Measurements from ENCODE around the gene PHLDA3.

Gene PHLDA3

DNA sequence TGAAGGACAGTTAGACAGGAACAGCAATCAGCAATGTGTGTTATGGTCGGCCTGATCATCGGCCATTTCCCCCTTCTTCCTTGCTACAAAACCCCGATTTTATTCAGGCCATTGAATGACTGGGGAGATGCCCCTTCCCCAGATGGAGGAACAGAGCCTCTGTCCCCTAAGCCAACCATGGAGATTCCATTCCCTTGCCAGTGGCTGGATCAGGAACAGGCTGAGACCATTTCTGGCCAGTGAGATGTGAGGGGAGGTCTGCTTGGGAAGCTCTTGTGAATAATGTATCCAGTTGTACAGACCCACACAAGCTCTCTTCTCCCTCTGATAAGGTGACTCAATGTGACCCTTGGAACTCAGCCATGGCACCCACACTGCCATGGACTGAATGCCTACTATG lies 30.2 kb upstream of the PHLDA3 start:
- POLR2A ChIA-PET = interaction anchor here (0.7 to 1.0 kb wide), 2 partner anchors 9 to 11 kb away, joined by 3 read pairs; no protein-coding TSS in a partner anchor
- no peak for TF ChIP-seq ZNF280D (tag by site-specific recombination; IDR thresholded peaks at IDR 0.05)
- no peak for TF ChIP-seq ZBTB20 (tag by site-specific recombination; IDR thresholded peaks at IDR 0.05)
- no peak for TF ChIP-seq ZNF692 (tag by site-specific recombination; IDR thresholded peaks at IDR 0.05)
- no peak for TF ChIP-seq IKZF3 (tag by site-specific recombination; IDR thresholded peaks at IDR 0.05)
- TF ChIP-seq, protein P1, sequence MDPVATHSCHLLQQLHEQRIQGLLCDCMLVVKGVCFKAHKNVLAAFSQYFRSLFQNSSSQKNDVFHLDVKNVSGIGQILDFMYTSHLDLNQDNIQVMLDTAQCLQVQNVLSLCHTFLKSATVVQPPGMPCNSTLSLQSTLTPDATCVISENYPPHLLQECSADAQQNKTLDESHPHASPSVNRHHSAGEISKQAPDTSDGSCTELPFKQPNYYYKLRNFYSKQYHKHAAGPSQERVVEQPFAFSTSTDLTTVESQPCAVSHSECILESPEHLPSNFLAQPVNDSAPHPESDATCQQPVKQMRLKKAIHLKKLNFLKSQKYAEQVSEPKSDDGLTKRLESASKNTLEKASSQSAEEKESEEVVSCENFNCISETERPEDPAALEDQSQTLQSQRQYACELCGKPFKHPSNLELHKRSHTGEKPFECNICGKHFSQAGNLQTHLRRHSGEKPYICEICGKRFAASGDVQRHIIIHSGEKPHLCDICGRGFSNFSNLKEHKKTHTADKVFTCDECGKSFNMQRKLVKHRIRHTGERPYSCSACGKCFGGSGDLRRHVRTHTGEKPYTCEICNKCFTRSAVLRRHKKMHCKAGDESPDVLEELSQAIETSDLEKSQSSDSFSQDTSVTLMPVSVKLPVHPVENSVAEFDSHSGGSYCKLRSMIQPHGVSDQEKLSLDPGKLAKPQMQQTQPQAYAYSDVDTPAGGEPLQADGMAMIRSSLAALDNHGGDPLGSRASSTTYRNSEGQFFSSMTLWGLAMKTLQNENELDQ (tag by site-specific recombination; IDR thresholded peaks at IDR 0.05; ENCODE audit: low read depth) = no peak
- TF ChIP-seq, protein P2, sequence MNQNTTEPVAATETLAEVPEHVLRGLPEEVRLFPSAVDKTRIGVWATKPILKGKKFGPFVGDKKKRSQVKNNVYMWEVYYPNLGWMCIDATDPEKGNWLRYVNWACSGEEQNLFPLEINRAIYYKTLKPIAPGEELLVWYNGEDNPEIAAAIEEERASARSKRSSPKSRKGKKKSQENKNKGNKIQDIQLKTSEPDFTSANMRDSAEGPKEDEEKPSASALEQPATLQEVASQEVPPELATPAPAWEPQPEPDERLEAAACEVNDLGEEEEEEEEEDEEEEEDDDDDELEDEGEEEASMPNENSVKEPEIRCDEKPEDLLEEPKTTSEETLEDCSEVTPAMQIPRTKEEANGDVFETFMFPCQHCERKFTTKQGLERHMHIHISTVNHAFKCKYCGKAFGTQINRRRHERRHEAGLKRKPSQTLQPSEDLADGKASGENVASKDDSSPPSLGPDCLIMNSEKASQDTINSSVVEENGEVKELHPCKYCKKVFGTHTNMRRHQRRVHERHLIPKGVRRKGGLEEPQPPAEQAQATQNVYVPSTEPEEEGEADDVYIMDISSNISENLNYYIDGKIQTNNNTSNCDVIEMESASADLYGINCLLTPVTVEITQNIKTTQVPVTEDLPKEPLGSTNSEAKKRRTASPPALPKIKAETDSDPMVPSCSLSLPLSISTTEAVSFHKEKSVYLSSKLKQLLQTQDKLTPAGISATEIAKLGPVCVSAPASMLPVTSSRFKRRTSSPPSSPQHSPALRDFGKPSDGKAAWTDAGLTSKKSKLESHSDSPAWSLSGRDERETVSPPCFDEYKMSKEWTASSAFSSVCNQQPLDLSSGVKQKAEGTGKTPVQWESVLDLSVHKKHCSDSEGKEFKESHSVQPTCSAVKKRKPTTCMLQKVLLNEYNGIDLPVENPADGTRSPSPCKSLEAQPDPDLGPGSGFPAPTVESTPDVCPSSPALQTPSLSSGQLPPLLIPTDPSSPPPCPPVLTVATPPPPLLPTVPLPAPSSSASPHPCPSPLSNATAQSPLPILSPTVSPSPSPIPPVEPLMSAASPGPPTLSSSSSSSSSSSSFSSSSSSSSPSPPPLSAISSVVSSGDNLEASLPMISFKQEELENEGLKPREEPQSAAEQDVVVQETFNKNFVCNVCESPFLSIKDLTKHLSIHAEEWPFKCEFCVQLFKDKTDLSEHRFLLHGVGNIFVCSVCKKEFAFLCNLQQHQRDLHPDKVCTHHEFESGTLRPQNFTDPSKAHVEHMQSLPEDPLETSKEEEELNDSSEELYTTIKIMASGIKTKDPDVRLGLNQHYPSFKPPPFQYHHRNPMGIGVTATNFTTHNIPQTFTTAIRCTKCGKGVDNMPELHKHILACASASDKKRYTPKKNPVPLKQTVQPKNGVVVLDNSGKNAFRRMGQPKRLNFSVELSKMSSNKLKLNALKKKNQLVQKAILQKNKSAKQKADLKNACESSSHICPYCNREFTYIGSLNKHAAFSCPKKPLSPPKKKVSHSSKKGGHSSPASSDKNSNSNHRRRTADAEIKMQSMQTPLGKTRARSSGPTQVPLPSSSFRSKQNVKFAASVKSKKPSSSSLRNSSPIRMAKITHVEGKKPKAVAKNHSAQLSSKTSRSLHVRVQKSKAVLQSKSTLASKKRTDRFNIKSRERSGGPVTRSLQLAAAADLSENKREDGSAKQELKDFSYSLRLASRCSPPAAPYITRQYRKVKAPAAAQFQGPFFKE (tag by site-specific recombination; IDR thresholded peaks at IDR 0.05; ENCODE audit: borderline replicate concordance) = no peak
- TF ChIP-seq ZNF148 (tag by site-specific recombination; IDR thresholded peaks at IDR 0.05; ENCODE audit: borderline replicate concordance) = no peak
- no peak for TF ChIP-seq REPIN1 (tag by site-specific recombination; IDR thresholded peaks at IDR 0.05; ENCODE audit: low read depth)
- TF ChIP-seq, protein P3, sequence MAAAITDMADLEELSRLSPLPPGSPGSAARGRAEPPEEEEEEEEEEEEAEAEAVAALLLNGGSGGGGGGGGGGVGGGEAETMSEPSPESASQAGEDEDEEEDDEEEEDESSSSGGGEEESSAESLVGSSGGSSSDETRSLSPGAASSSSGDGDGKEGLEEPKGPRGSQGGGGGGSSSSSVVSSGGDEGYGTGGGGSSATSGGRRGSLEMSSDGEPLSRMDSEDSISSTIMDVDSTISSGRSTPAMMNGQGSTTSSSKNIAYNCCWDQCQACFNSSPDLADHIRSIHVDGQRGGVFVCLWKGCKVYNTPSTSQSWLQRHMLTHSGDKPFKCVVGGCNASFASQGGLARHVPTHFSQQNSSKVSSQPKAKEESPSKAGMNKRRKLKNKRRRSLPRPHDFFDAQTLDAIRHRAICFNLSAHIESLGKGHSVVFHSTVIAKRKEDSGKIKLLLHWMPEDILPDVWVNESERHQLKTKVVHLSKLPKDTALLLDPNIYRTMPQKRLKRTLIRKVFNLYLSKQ (tag by site-specific recombination; IDR thresholded peaks at IDR 0.05; ENCODE audit: borderline replicate concordance) = no peak
- no peak for TF ChIP-seq ZSCAN16 (tag by site-specific recombination; IDR thresholded peaks at IDR 0.05)

More for the DNA sequence above, 30.2 kb upstream of the PHLDA3 start:
- CTCF ChIA-PET = interaction anchor here (1.1 to 5.5 kb wide), 5 partner anchors 14 to 51 kb away, joined by 3 to 74 read pairs (median 21); no protein-coding TSS in a partner anchor
- Histone ChIP-seq H3K4me1 (ENCODE audit: control insufficient read depth, insufficient read depth, low read length) (no peaks in the 10 kb centered on the region; the same call in none of the 2 replicates), H3K9me3 (ENCODE audit: control insufficient read depth, insufficient read depth, low read depth, low read length) (no peaks in the 10 kb centered on the region), H3K27ac (ENCODE audit: extremely low read depth, low read depth, low read length) (no peak overlapping the region), H3K36me3 (ENCODE audit: control insufficient read depth in 2 of 2, insufficient read depth in 1 of 2, low read length in 2 of 2) (no peaks in the 10 kb centered on the region), H3K4me3 (ENCODE audit: low read depth, low read length) (no peak overlapping the region)
